Upper lobe of left lung (tissue), 6 donors: ENCODE results near the gene TTC28. TPM values are rescaled to one million over a fixed set of nuclear protein-coding genes. Genes with fewer than 3 reads are reported as not detected.

Experiments
- ATAC-seq, 2 donors: fragments of 200-7000 bp; cut with Tn5 transposase; one replicate each; pipeline ENCODE4 v1.9.1; 2022; ENCODE audit warnings: mild to moderate bottlenecking in 2 of 2, moderate library complexity in 2 of 2; ENCODE audit not compliant: low FRiP score in 2 of 2
- DNase-seq, 2 donors: peaks; one replicate each; pipeline ENCODE4 v3.0.0-alpha.2; 2019 to 2020
- H3K27ac ChIP-seq, 4 donors: fragments of 200-600 bp; sonication (generic); one replicate each; pipeline ENCODE4 v1.5.1; 2016 to 2019
- H3K27me3 ChIP-seq, 4 donors: fragments of 200-600 bp; sonication (generic); one replicate each; pipeline ENCODE4 v1.5.1; 2017 to 2019
- H3K36me3 ChIP-seq, 4 donors: fragments of 200-600 bp; sonication (generic); one replicate each; pipeline ENCODE4 v1.5.1; 2016 to 2019
- H3K4me1 ChIP-seq, 4 donors: fragments of 200-600 bp; sonication (generic); one replicate each; pipeline ENCODE4 v1.5.1; 2018 to 2019
- H3K4me3 ChIP-seq, 4 donors: fragments of 200-600 bp; sonication (generic); one replicate each; pipeline ENCODE4 v1.5.1; 2017 to 2019; ENCODE audit warnings: mild to moderate bottlenecking in 2 of 4, moderate library complexity in 1 of 4
- H3K9me3 ChIP-seq, 4 donors: fragments of 200-600 bp; sonication (generic); one replicate each; pipeline ENCODE4 v1.5.1; 2018 to 2019
- EP300 ChIP-seq, 4 donors: sonication (generic); formaldehyde crosslinking; IDR thresholded peaks; one replicate each; pipeline ENCODE4 v1.5.1; 2017; ENCODE audit warnings: antibody characterized with exemption in 4 of 4, control low read depth in 2 of 4
- POLR2A ChIP-seq, 4 donors: fragments of 450-650 bp; IDR thresholded peaks; one replicate each; pipeline ENCODE4 v1.5.1; 2016 to 2017; ENCODE audit warnings: antibody characterized with exemption in 4 of 4, mild to moderate bottlenecking in 2 of 4
- POLR2AphosphoS5 ChIP-seq, 2 donors: sonication (generic); formaldehyde crosslinking; IDR thresholded peaks; one replicate each; pipeline ENCODE4 v1.5.1; 2017; ENCODE audit warnings: antibody characterized with exemption in 2 of 2
- WGBS, 2 donors: methylation state at CpG; one replicate each; pipeline ENCODE4 v1.1.5; 2017 to 2018; 5-methylcytosine and 5-hydroxymethylcytosine counted together
- total RNA-seq, 6 donors: library from RNA; depleted of rRNA in 4 of 6; stranded (reverse); fragments of >200 nt in 4 of 6; gene quantifications; one replicate each; pipeline versions ENCODE4 v1.1.0 to v1.2.1, GENCODE V29; 2016 to 2021
- TF ChIP-seq, protein P1 (sequence below), 6 experiments: fragments of 450-650 bp in 4 of 6; fragments of 200-600 bp in 2 of 6; sonication (generic) in 2 of 6; IDR thresholded peaks; one replicate each; pipeline ENCODE4 v1.5.1; 2016 to 2019; ENCODE audit warnings: antibody characterized with exemption in 6 of 6
- donor health status: DM: no; HTN: no; CAD: no; lungs with moderate emphysema.
- donor health status: DM: no; HTN: yes; CAD: no; lungs with severe emphysema.

TTC28 gene
- total RNA-seq, 6 donors from 2014 or later = 30.1 to 69.4 (median 41.4) TPM

DNA sequence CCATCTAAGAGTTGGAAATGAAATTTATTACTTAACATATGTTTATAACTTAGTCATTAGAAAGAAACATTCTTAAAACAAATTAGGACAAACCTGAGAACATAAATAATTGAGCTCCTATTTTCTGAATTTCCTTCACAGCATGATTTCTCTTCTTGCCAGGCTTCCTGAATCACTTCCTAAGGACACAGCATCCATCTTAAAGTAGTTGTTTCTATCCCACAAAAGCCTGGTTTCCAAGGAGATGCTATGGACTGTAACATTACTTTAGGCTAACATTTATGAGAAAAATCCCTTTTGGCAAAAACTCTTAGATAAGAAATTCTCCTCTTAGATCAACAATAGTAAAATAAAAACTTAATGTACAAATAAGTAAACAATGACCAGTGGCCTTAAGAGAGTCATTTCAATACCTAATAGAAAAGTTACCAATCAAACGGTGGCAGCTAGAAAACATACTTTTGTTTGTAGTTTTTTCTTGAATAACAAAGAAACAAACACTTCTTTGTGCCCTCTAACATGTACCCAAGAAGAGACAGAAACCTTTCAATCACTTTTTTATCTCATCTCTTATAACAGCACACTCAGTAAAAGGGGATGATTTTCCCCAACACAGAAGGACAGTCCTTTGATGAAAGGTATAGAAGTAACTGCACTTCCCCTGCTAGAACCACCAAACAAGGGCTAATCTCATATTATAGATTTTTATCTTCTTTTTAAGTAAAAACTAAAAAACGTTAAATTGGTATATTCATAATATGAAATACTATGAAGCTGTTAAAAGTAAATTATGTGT is 74.5 kb downstream of the TTC28 start:
- Histone ChIP-seq H3K36me3 (no peaks in the 10 kb centered on the region), H3K4me3 (no peak overlapping the region), H3K9me3 (no peaks in the 10 kb centered on the region), H3K27me3 (no peaks in the 10 kb centered on the region), H3K27ac (no peak overlapping the region), H3K4me1 (peaks cover 6 to 9% (median 8%) of the 10 kb centered on the region in 4 donors)
- TF ChIP-seq EP300 (IDR thresholded peaks at IDR 0.05) (no peak), POLR2AphosphoS5 (IDR thresholded peaks at IDR 0.05) (no peak), POLR2A (IDR thresholded peaks at IDR 0.05) (no peak)
- TF ChIP-seq, protein P1, sequence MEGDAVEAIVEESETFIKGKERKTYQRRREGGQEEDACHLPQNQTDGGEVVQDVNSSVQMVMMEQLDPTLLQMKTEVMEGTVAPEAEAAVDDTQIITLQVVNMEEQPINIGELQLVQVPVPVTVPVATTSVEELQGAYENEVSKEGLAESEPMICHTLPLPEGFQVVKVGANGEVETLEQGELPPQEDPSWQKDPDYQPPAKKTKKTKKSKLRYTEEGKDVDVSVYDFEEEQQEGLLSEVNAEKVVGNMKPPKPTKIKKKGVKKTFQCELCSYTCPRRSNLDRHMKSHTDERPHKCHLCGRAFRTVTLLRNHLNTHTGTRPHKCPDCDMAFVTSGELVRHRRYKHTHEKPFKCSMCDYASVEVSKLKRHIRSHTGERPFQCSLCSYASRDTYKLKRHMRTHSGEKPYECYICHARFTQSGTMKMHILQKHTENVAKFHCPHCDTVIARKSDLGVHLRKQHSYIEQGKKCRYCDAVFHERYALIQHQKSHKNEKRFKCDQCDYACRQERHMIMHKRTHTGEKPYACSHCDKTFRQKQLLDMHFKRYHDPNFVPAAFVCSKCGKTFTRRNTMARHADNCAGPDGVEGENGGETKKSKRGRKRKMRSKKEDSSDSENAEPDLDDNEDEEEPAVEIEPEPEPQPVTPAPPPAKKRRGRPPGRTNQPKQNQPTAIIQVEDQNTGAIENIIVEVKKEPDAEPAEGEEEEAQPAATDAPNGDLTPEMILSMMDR (IDR thresholded peaks at IDR 0.05) = no peak
- DNase-seq = no peak
- ATAC-seq = no peak
- 59 to 69% methylated on average over 2 of the region's 2 CpGs for WGBS, 2 donors

GRCh38 chr22:28601915-28602314 is 77.7 kb downstream of the TTC28 start:
- no peaks in the 10 kb centered on the region for H3K9me3 ChIP-seq
- TF ChIP-seq EP300 (IDR thresholded peaks at IDR 0.05) (no peak), POLR2AphosphoS5 (IDR thresholded peaks at IDR 0.05) (no peak), POLR2A (IDR thresholded peaks at IDR 0.05) (no peak)
- TF ChIP-seq, protein P1 (IDR thresholded peaks at IDR 0.05) = no peak
- H3K4me1 ChIP-seq = no peaks in the 10 kb centered on the region
- no peak for DNase-seq
- no peaks in the 10 kb centered on the region for H3K36me3 ChIP-seq
- H3K4me3 ChIP-seq = no peak overlapping the region
- no peak overlapping the region for H3K27ac ChIP-seq
- ATAC-seq = no peak
- H3K27me3 ChIP-seq = no peaks in the 10 kb centered on the region

- Histone ChIP-seq H3K36me3 (no peaks in the 10 kb centered on the region), H3K4me3 (no peak overlapping the region), H3K27me3 (no peaks in the 10 kb centered on the region), H3K4me1 (no peaks in the 10 kb centered on the region), H3K9me3 (no peaks in the 10 kb centered on the region), H3K27ac (no peak overlapping the region)
- TF ChIP-seq, protein P1 (IDR thresholded peaks at IDR 0.05) = peak; percentile 18 to 61 (median 38)
- TF ChIP-seq POLR2A (IDR thresholded peaks at IDR 0.05) (no peak), POLR2AphosphoS5 (IDR thresholded peaks at IDR 0.05) (no peak), EP300 (IDR thresholded peaks at IDR 0.05) (no peak)
- ATAC-seq (peak in 1 of 2 donors; percentile 63), DNase-seq (no peak)
- WGBS, 2 donors = 58 to 65% methylated on average over 3 of the region's 3 CpGs
These were observed 79.0 kb downstream of the TTC28 start for GRCh38 chr22:28600546-28601143.

DNA sequence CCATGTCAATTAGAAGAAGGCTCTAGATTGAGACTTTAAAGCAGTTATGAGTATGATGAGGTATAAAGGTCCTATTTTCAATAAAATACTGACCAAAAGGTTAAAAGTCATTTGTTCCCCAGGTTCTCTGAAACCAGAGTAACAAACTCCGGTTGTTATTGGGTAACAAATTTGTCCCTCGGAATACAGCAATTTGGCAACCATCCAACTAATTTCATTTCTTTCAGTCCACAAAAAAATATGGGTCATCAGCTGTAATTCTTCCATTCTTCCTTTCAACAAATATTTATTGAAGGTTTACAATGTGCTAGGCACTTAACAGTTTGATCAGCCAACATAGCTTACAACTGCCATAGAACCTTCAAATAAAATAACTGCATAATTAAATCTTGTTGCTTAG is 79.9 kb downstream of the TTC28 start:
- H3K36me3 ChIP-seq = no peaks in the 10 kb centered on the region
- H3K9me3 ChIP-seq = no peaks in the 10 kb centered on the region
- 42 to 55% methylated on average over 2 of the region's 2 CpGs for WGBS, 2 donors
- H3K27ac ChIP-seq = no peak overlapping the region
- TF ChIP-seq POLR2AphosphoS5 (IDR thresholded peaks at IDR 0.05) (no peak), POLR2A (IDR thresholded peaks at IDR 0.05) (no peak), EP300 (IDR thresholded peaks at IDR 0.05) (no peak)
- TF ChIP-seq, protein P1 (IDR thresholded peaks at IDR 0.05) = no peak
- ATAC-seq (no peak), DNase-seq (no peak)
- H3K27me3 ChIP-seq = no peaks in the 10 kb centered on the region
- H3K4me1 ChIP-seq = no peaks in the 10 kb centered on the region
- no peak overlapping the region for H3K4me3 ChIP-seq
